ENCODE measurements around the gene WDR20.
A peak's percentile ranks its signal among the peaks of the same experiment; 100 is the strongest.

The WDR20 gene

GRCh38 chr14:102226356-102227125 lies 86.8 kb downstream of the WDR20 start:
- no peak overlapping the region for H3K4me3 ChIP-seq (ENCODE audit: low read length)
- DNase-seq (ENCODE audit: low read depth), result no peak
- TF ChIP-seq, protein P1, sequence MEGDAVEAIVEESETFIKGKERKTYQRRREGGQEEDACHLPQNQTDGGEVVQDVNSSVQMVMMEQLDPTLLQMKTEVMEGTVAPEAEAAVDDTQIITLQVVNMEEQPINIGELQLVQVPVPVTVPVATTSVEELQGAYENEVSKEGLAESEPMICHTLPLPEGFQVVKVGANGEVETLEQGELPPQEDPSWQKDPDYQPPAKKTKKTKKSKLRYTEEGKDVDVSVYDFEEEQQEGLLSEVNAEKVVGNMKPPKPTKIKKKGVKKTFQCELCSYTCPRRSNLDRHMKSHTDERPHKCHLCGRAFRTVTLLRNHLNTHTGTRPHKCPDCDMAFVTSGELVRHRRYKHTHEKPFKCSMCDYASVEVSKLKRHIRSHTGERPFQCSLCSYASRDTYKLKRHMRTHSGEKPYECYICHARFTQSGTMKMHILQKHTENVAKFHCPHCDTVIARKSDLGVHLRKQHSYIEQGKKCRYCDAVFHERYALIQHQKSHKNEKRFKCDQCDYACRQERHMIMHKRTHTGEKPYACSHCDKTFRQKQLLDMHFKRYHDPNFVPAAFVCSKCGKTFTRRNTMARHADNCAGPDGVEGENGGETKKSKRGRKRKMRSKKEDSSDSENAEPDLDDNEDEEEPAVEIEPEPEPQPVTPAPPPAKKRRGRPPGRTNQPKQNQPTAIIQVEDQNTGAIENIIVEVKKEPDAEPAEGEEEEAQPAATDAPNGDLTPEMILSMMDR (conservative IDR thresholded peaks at IDR 0.05; ENCODE audit: low read length), result no peak

GRCh38 chr14:102227184-102227964 lies 87.7 kb downstream of the WDR20 start:
- H3K4me3 ChIP-seq (ENCODE audit: low read length), result no peak overlapping the region
- peak; percentile 12 for DNase-seq (ENCODE audit: low read depth)
- TF ChIP-seq, protein P1 (conservative IDR thresholded peaks at IDR 0.05; ENCODE audit: low read length), result no peak

- TF ChIP-seq, protein P1 (conservative IDR thresholded peaks at IDR 0.05; ENCODE audit: low read length), result no peak
- no peak overlapping the region for H3K4me3 ChIP-seq (ENCODE audit: low read length)
- DNase-seq (ENCODE audit: low read depth), result no peak
Measured at GRCh38 chr14:102229071-102229738, 89.5 kb downstream of the WDR20 start.

DNA sequence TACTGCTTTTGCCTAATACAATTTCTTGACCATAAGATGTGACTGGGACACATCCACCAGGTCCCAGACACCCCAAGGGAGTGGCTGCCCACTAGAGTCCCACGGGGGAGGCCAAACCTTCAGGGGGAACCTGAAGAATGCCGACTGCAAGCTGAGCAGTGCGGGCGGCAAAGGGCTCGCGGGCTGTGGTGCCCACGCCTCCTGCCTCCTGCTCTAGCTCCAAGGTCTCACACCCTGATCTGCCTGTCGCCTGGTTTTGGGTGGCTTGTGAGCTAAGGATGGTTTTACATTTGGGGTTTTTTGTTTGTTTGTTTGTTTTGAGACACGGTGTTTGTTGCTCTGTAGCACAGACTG lies 90.0 kb downstream of the WDR20 start:
- TF ChIP-seq, protein P1 (conservative IDR thresholded peaks at IDR 0.05; ENCODE audit: low read length), result no peak
- no peak for DNase-seq (ENCODE audit: low read depth)
- no peak overlapping the region for H3K4me3 ChIP-seq (ENCODE audit: low read length)

GRCh38 chr14:102230481-102231210 lies 90.9 kb downstream of the WDR20 start:
- DNase-seq (ENCODE audit: low read depth), result no peak
- H3K4me3 ChIP-seq (ENCODE audit: low read length), result no peak overlapping the region
- TF ChIP-seq, protein P1 (conservative IDR thresholded peaks at IDR 0.05; ENCODE audit: low read length), result no peak

GRCh38 chr14:102231476-102232347 lies 92.0 kb downstream of the WDR20 start:
- no peak for DNase-seq (ENCODE audit: low read depth)
- TF ChIP-seq, protein P1 (conservative IDR thresholded peaks at IDR 0.05; ENCODE audit: low read length), result no peak
- H3K4me3 ChIP-seq (ENCODE audit: low read length), result no peak overlapping the region
